HG03354 (cell line): Measurements from ENCODE around the gene DIABLO.

ENCODE experiments used
- ATAC-seq: cut with Tn5 transposase; IDR thresholded peaks from one replicate; pipeline ENCODE4 v1.9.1; 2021; ENCODE audit warnings: mild to moderate bottlenecking; ENCODE audit not compliant: unreplicated experiment, poor library complexity, severe bottlenecking

The DIABLO gene

GRCh38 chr12:122161682-122162081 is 64.2 kb downstream of the DIABLO start:
- ATAC-seq = no peak

- no peak for ATAC-seq
Observed at GRCh38 chr12:122160761-122161160, 65.1 kb downstream of the DIABLO start.

DNA sequence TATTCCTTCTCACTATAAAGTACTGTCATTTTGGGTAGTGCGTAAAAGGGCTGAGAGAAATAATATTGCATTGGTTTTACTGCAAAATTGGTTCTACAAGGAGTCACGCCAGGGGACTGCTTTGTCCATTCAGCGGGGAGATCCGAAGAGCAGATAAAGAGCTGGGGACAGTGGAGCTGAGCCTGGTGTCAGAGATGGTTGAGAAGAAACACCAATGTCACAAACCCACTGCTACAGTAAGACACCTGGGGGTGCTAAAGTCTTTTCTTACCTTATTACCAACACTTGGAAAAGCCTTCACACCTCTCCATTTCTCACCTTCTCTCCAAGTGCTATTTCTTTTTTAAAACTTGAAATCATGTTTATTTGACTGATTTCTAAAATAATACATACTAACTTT is 66.0 kb downstream of the DIABLO start:
- no peak for ATAC-seq

DNA sequence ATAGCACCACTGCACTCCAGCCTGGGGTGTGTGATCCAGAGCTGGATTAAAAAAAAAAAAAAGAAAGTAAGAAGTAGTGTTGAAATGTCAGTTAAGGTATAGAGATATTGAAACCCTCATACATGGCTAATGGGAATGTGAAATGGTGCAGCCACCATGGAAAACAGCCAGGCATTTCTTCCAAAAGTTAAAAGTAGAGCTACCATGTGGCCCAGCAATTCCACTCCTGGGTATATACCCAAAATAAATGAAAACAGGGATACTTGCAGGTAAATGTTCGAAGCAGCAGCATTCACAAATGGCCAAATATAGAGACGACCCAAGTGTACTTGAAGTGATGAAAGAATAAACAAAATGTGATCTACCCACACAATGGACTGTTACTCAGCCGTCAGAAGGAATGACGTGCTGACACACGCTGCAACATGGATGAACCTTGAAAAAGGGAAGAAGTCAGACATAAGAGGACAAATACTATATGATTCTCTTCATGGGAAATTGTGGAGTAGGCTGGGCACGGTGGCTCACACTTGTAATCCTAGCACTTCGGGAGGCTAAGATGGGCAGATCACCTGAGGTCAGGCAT is 67.1 kb downstream of the DIABLO start:
- no peak for ATAC-seq
